OCI-LY3 (cell line): Measurements from ENCODE around the gene GOLGA6C.

Source experiments
- CTCF ChIP-seq: fragments of 200-600, 300-600 bp; sonication (generic); IDR thresholded peaks from 2 replicates; pipeline ENCODE4 v1.5.1; 2014; ENCODE audit warnings: antibody characterized with exemption, low read length, low read depth
- EZH2phosphoT487 ChIP-seq: fragments of 200-600 bp; shearing (Covaris generic); IDR thresholded peaks from 2 replicates; pipeline ENCODE4 v1.6.1; 2018; ENCODE audit warnings: antibody characterized with exemption, mixed run types, low read depth

- no peak for TF ChIP-seq CTCF
- TF ChIP-seq EZH2phosphoT487 = no peak
These were observed 25.2 kb upstream of the GOLGA6C start for GRCh38 chr15:75232826-75233503.
